ENCODE results near the gene ACRBP.
A peak's percentile ranks its signal among the peaks of the same experiment; 100 is the strongest.

ACRBP gene

GRCh38 chr12:6646276-6647082, 753 bp downstream of the ACRBP start:
- DNase-seq = no peak

GRCh38 chr12:6644903-6645302, 2.3 kb downstream of the ACRBP start:
- DNase-seq = no peak

GRCh38 chr12:6644257-6644596, 3.0 kb downstream of the ACRBP start:
- DNase-seq = no peak

- no peak for DNase-seq
Observed at GRCh38 chr12:6643569-6644256, 3.5 kb downstream of the ACRBP start.

GRCh38 chr12:6641131-6641530, 6.1 kb downstream of the ACRBP start:
- no peak for DNase-seq

GRCh38 chr12:6640497-6640896, 6.7 kb downstream of the ACRBP start:
- no peak for DNase-seq

GRCh38 chr12:6639151-6639801, 8.0 kb downstream of the ACRBP start:
- no peak for DNase-seq

- no peak for DNase-seq
Observed at GRCh38 chr12:6638305-6638704, 8.9 kb downstream of the ACRBP start.

- no peak for DNase-seq
Observed at GRCh38 chr12:6635856-6636531, 11.2 kb downstream of the ACRBP start, which contains the start of gene LPAR5. TSS of gene LPAR5 (minus strand) at chr12:6635959. CDS start at chr12:6621248, 14,711 bp downstream.

- DNase-seq = no peak
Observed at GRCh38 chr12:6635375-6635855, 11.8 kb downstream of the ACRBP start.

GRCh38 chr12:6632026-6632983, 14.9 kb downstream of the ACRBP start:
- DNase-seq = no peak

GRCh38 chr12:6631549-6631961, 15.7 kb downstream of the ACRBP start:
- DNase-seq = no peak

- DNase-seq = peak; percentile 30
Observed at GRCh38 chr12:6630736-6631135, 16.5 kb downstream of the ACRBP start.

- DNase-seq = no peak
Observed at GRCh38 chr12:6627616-6628015, 19.6 kb downstream of the ACRBP start.

- DNase-seq = no peak
Observed at GRCh38 chr12:6626654-6627283, 20.5 kb downstream of the ACRBP start.

GRCh38 chr12:6620885-6621274, 26.4 kb downstream of the ACRBP start:
- DNase-seq = no peak

- DNase-seq = no peak
Observed at GRCh38 chr12:6620137-6620884, 26.9 kb downstream of the ACRBP start.

- no peak for DNase-seq
Observed at GRCh38 chr12:6618483-6619225, 28.6 kb downstream of the ACRBP start.

GRCh38 chr12:6615802-6616201, 31.4 kb downstream of the ACRBP start:
- DNase-seq = no peak

Data from DMS 273 treated with DMSO at 0.1 percent for 48 hours (cell line).